Gastroesophageal sphincter (tissue), 4 donors: Measurements from ENCODE around the gene NUDT2. TPM values are rescaled to one million over a fixed set of nuclear protein-coding genes. Genes with fewer than 3 reads are reported as not detected.

Source experiments
- ATAC-seq: fragments of 150-250 bp; one replicate; pipeline ENCODE4 v1.9.1; 2016; ENCODE audit warnings: mild to moderate bottlenecking, moderate library complexity
- H3K27ac ChIP-seq, 4 donors: fragments of 200-600 bp; sonication (generic) in 3 of 4; 1 replicate in 3 of 4; 2 replicates in 1 of 4; pipeline ENCODE4 v1.5.1; 2016 to 2019
- H3K27me3 ChIP-seq: fragments of 200-600 bp; sonication (generic); one replicate; pipeline ENCODE4 v1.5.1; 2019
- H3K36me3 ChIP-seq, 2 donors: fragments of 200-600 bp; sonication (generic); one replicate each; pipeline ENCODE4 v1.5.1; 2019; ENCODE audit warnings: control low read depth in 1 of 2
- H3K4me1 ChIP-seq, 3 donors: fragments of 200-600 bp; sonication (generic); 1 replicate in 2 of 3; 2 replicates in 1 of 3; pipeline ENCODE4 v1.5.1; 2016 to 2019; ENCODE audit warnings: control low read depth in 2 of 3
- H3K4me3 ChIP-seq, 2 donors: fragments of 200-600 bp; sonication (generic); one replicate each; pipeline ENCODE4 v1.5.1; 2019; ENCODE audit warnings: mild to moderate bottlenecking in 1 of 2, moderate library complexity in 1 of 2
- H3K9me3 ChIP-seq, 3 donors: fragments of 200-600 bp; sonication (generic); one replicate each; pipeline ENCODE4 v1.5.1; 2017 to 2019; ENCODE audit warnings: control low read depth in 2 of 3
- EP300 ChIP-seq: sonication (generic); formaldehyde crosslinking; IDR thresholded peaks from one replicate; pipeline ENCODE4 v1.6.1; 2017; ENCODE audit warnings: antibody characterized with exemption, mild to moderate bottlenecking
- POLR2A ChIP-seq, 2 donors: fragments of 450-650 bp; IDR thresholded peaks; one replicate each; pipeline ENCODE4 v1.6.1; 2017; ENCODE audit warnings: antibody characterized with exemption in 2 of 2, mild to moderate bottlenecking in 2 of 2, moderate library complexity in 1 of 2
- POLR2AphosphoS5 ChIP-seq: sonication (generic); formaldehyde crosslinking; IDR thresholded peaks from one replicate; pipeline ENCODE4 v1.6.1; 2017; ENCODE audit warnings: antibody characterized with exemption
- WGBS, 2 donors: methylation state at CpG; one replicate each; pipeline ENCODE4 v1.1.5; 2018; ENCODE audit warnings: low coverage in 1 of 2; 5-methylcytosine and 5-hydroxymethylcytosine counted together
- small RNA-seq, 4 donors: library from RNA; depleted of rRNA; stranded (forward); fragments of <200 nt; gene quantifications; one replicate each; pipeline ENCODE3, GENCODE V24; 2016
- total RNA-seq, 4 donors: library from RNA; depleted of rRNA; stranded (reverse); fragments of >200 nt; gene quantifications; one replicate each; pipeline ENCODE4 v1.1.0, GENCODE V29; 2016
- TF ChIP-seq, protein P1 (sequence below), 4 experiments: fragments of 200-600 bp in 2 of 4; fragments of 450-650 bp in 2 of 4; sonication (generic) in 1 of 4; IDR thresholded peaks; one replicate each; pipeline ENCODE4 v1.5.1; 2017 to 2019; ENCODE audit warnings: antibody characterized with exemption in 4 of 4, mild to moderate bottlenecking in 2 of 4, moderate library complexity in 2 of 4

NUDT2 gene
- total RNA-seq, 4 donors from 2014 or later, result 14.4 to 40.9 (median 26.0) TPM

GRCh38 chr9:34392511-34392910, 63.1 kb downstream of the NUDT2 start:
- 73% methylated on average over 1 of the region's 1 CpG; no CpG with 5 or more reads in 1 of the 2 donors for WGBS, 2 donors
- H3K27me3 ChIP-seq, result no peaks in the 10 kb centered on the region
- no peaks in the 10 kb centered on the region for H3K4me1 ChIP-seq
- no peak for ATAC-seq
- TF ChIP-seq, protein P1, sequence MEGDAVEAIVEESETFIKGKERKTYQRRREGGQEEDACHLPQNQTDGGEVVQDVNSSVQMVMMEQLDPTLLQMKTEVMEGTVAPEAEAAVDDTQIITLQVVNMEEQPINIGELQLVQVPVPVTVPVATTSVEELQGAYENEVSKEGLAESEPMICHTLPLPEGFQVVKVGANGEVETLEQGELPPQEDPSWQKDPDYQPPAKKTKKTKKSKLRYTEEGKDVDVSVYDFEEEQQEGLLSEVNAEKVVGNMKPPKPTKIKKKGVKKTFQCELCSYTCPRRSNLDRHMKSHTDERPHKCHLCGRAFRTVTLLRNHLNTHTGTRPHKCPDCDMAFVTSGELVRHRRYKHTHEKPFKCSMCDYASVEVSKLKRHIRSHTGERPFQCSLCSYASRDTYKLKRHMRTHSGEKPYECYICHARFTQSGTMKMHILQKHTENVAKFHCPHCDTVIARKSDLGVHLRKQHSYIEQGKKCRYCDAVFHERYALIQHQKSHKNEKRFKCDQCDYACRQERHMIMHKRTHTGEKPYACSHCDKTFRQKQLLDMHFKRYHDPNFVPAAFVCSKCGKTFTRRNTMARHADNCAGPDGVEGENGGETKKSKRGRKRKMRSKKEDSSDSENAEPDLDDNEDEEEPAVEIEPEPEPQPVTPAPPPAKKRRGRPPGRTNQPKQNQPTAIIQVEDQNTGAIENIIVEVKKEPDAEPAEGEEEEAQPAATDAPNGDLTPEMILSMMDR (IDR thresholded peaks at IDR 0.05), result no peak
- TF ChIP-seq POLR2AphosphoS5 (no peak), EP300 (no peak), POLR2A (IDR thresholded peaks at IDR 0.05) (no peak)
- H3K36me3 ChIP-seq, result peaks cover 0 to 8% of the 10 kb centered on the region in 2 donors
- no peak overlapping the region for H3K27ac ChIP-seq
- no peaks in the 10 kb centered on the region for H3K9me3 ChIP-seq
- H3K4me3 ChIP-seq, result no peak overlapping the region

Small RNAs within 50 kb of the gene (small RNA-seq; reads per million reads assigned to genes)
- 0 reads per million in 4 donors for gene RF00019
- gene RNU2-50P, result 0 reads per million in 4 donors

Other genes starting within 250 kb of the NUDT2 start
- gene DCAF12, start 202.9 kb upstream of the NUDT2 start, total RNA-seq, result 10 to 100 TPM; 17.0 to 27.5 (median 24.4) TPM
- gene UBAP1, start 150.5 kb upstream of the NUDT2 start, total RNA-seq, result 100 to 1,000 TPM in 1 of 4 donors, 10 to 100 TPM in 3; 49.2 to 101 (median 66.8) TPM
- gene KIF24, start 301 bp upstream of the NUDT2 start, total RNA-seq, result 1 to 10 TPM in 2 of 4 donors, under 1 TPM in 2; 0.54 to 2.2 (median 1.2) TPM
- gene MYORG, start 47.3 kb downstream of the NUDT2 start, total RNA-seq, result 10 to 100 TPM in 3 of 4 donors, 1 to 10 TPM in 1; 4.3 to 33.7 (median 26.8) TPM
- gene FAM219A, start 129.0 kb downstream of the NUDT2 start, total RNA-seq, result 10 to 100 TPM; 11.2 to 18.4 (median 13.4) TPM
- not detected for gene DNAI1, start 129.2 kb downstream of the NUDT2 start, total RNA-seq
- gene ENHO, start 193.4 kb downstream of the NUDT2 start, total RNA-seq, result 1 to 10 TPM in 1 of 4 donors, under 1 TPM in 2, not detected in 1; 0.30 to 1.1 (median 0.31) TPM